Neural progenitor cell (in vitro differentiated cells): ENCODE measurements around the gene CERK.

Experiments
- CTCF ChIP-seq: fragments of 200-600 bp; sonication (generic); IDR thresholded peaks from 2 replicates; pipeline ENCODE4 v1.5.1; 2017; ENCODE audit warnings: antibody characterized with exemption, mild to moderate bottlenecking
- EZH2 ChIP-seq: fragments of 200-600 bp; sonication (generic); IDR thresholded peaks from 2 replicates; pipeline ENCODE4 v1.6.1; 2017; ENCODE audit warnings: antibody characterized with exemption, mild to moderate bottlenecking, moderate library complexity
- EZH2phosphoT487 ChIP-seq: fragments of 200-600 bp; sonication (generic); IDR thresholded peaks from 2 replicates; pipeline ENCODE4 v1.6.1; 2017; ENCODE audit warnings: antibody characterized with exemption

GRCh38 chr22:46732041-46732379 is 6.0 kb downstream of the CERK start:
- no peak for TF ChIP-seq CTCF
- no peak for TF ChIP-seq EZH2phosphoT487
- no peak for TF ChIP-seq EZH2
